Smooth muscle cell (in vitro differentiated cells): Measurements from ENCODE around the gene MIA. TPM values are rescaled to one million over a fixed set of nuclear protein-coding genes. Genes with fewer than 3 reads are reported as not detected.

Experiments
- DNase-seq: peaks from one replicate; lab custom pipeline; 2025; ENCODE audit not compliant: unreplicated experiment; lab: John Stamatoyannopoulos, UW
- H2AFZ ChIP-seq: fragments of 200-600 bp; sonication (generic); 2 replicates; pipeline ENCODE4 v1.6.0; 2016; ENCODE audit warnings: antibody characterized with exemption, low read depth, mild to moderate bottlenecking
- H3F3A ChIP-seq: fragments of 200-600 bp; sonication (generic); 2 replicates; pipeline ENCODE4 v1.6.0; 2017; ENCODE audit warnings: antibody characterized with exemption, low read depth
- H3K27ac ChIP-seq: fragments of 200-600 bp; sonication (generic); 2 replicates; pipeline ENCODE4 v1.5.1; 2016; ENCODE audit warnings: low read depth, mild to moderate bottlenecking
- H3K27me3 ChIP-seq: fragments of 200-600 bp; sonication (generic); 2 replicates; pipeline ENCODE4 v1.6.1; 2016; ENCODE audit warnings: low read depth, mild to moderate bottlenecking
- H3K36me3 ChIP-seq: fragments of 200-600 bp; sonication (generic); 2 replicates; pipeline ENCODE4 v1.5.1; 2016; ENCODE audit warnings: low read depth
- H3K4me1 ChIP-seq: fragments of 200-600 bp; sonication (generic); 2 replicates; pipeline ENCODE4 v1.5.1; 2016; ENCODE audit warnings: low read depth
- H3K4me2 ChIP-seq: fragments of 200-600 bp; sonication (generic); 2 replicates; pipeline ENCODE4 v1.6.0; 2016; ENCODE audit warnings: mild to moderate bottlenecking
- H3K4me3 ChIP-seq: fragments of 200-600 bp; sonication (generic); 2 replicates; pipeline ENCODE4 v1.5.1; 2016; ENCODE audit warnings: mild to moderate bottlenecking
- H3K79me2 ChIP-seq: fragments of 200-600 bp; sonication (generic); 2 replicates; pipeline ENCODE4 v1.6.0; 2016; ENCODE audit warnings: low read depth, mild to moderate bottlenecking
- H3K9ac ChIP-seq: fragments of 200-600 bp; sonication (generic); 2 replicates; pipeline ENCODE4 v1.6.0; 2016; ENCODE audit warnings: low read depth
- H3K9me3 ChIP-seq: fragments of 200-600 bp; sonication (generic); replicated peaks from 2 replicates; pipeline ENCODE4 v1.5.1; 2016; ENCODE audit warnings: low read depth
- H4K20me1 ChIP-seq: fragments of 200-600 bp; sonication (generic); 2 replicates; pipeline ENCODE4 v1.6.0; 2016; ENCODE audit warnings: low read depth
- WGBS: methylation state at CpG from one replicate; pipeline ENCODE4 v1.1.7; 2016; ENCODE audit warnings: low lambda C conversion rate; 5-methylcytosine and 5-hydroxymethylcytosine counted together
- polyA plus RNA-seq: library from polyadenylated mRNA; unstranded; fragments of >200 nt; fragmentation: Nextera tagmentation; extraction: Ambion mirVana; gene quantifications from 2 replicates; pipeline ENCODE4 v1.2.1, GENCODE V29; 2016
- total RNA-seq: library from RNA; depleted of rRNA; stranded (reverse); fragments of >200 nt; gene quantifications from 2 replicates; pipeline ENCODE4 v1.2.3, GENCODE V29; 2014
- TF ChIP-seq, protein P1 (sequence below): fragments of 200-600 bp; sonication (generic); IDR thresholded peaks from 2 replicates; pipeline ENCODE4 v1.5.1; 2017; ENCODE audit warnings: borderline replicate concordance, mild to moderate bottlenecking, antibody characterized with exemption; ENCODE audit not compliant: insufficient read depth, poor library complexity, severe bottlenecking

MIA gene
- total and polyA plus RNA-seq, 2 experiments from 2014 or later, result 2.4 to 3.8 TPM

DNA sequence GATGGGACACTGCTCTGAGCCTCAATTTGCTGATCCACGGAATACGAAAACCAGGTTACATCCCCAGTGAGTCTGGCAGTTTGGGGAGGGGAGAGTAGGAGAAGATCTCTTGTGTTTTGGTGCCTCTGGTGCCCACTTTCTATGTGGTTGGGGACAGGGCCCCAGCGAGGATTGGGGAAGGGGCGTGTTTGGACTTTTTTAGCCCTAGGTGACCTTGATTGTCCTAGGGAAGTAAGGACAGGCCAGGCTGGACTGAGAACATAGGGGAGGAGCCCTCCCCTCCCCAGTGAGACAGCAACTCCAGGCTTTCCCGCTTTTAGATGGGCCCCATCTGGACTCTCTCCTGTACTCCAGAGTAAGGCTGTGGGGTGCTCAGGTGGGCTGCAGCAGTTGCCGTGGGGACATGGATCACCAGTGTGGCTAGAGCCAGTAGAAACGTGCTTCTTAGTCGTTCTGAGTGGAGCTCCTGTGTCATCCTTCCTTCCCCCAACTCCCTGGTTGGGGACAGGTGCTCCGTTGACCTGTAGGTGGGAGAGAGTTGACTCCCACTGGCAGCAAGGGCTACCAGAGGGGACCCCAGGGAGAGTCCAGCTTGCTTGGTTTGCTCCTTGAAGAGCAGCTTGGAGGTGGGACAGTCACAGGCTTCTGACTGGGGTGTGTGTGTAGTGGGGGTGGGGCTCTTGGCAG, 28.0 kb downstream of the MIA start:
- no peak overlapping the region for H3K9ac ChIP-seq
- no peaks in the 10 kb centered on the region for H3K36me3 ChIP-seq
- DNase-seq, result no peak
- no peak overlapping the region for H3K4me2 ChIP-seq
- H3K4me1 ChIP-seq, result peaks cover 27% of the 10 kb centered on the region
- no peaks in the 10 kb centered on the region for H3K27me3 ChIP-seq
- peaks cover 69% of the 10 kb centered on the region for H3K79me2 ChIP-seq
- no peaks in the 10 kb centered on the region for H3K9me3 ChIP-seq
- H3K27ac ChIP-seq, result no peak overlapping the region
- no peak overlapping the region for H2AFZ ChIP-seq
- H3K4me3 ChIP-seq, result no peak overlapping the region
- 81% methylated on average over 9 of the region's 9 CpGs for WGBS
- TF ChIP-seq, protein P1, sequence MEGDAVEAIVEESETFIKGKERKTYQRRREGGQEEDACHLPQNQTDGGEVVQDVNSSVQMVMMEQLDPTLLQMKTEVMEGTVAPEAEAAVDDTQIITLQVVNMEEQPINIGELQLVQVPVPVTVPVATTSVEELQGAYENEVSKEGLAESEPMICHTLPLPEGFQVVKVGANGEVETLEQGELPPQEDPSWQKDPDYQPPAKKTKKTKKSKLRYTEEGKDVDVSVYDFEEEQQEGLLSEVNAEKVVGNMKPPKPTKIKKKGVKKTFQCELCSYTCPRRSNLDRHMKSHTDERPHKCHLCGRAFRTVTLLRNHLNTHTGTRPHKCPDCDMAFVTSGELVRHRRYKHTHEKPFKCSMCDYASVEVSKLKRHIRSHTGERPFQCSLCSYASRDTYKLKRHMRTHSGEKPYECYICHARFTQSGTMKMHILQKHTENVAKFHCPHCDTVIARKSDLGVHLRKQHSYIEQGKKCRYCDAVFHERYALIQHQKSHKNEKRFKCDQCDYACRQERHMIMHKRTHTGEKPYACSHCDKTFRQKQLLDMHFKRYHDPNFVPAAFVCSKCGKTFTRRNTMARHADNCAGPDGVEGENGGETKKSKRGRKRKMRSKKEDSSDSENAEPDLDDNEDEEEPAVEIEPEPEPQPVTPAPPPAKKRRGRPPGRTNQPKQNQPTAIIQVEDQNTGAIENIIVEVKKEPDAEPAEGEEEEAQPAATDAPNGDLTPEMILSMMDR, result no peak
- peaks cover 85% of the 10 kb centered on the region for H4K20me1 ChIP-seq
- peaks cover 22% of the 10 kb centered on the region for H3F3A ChIP-seq

DNA sequence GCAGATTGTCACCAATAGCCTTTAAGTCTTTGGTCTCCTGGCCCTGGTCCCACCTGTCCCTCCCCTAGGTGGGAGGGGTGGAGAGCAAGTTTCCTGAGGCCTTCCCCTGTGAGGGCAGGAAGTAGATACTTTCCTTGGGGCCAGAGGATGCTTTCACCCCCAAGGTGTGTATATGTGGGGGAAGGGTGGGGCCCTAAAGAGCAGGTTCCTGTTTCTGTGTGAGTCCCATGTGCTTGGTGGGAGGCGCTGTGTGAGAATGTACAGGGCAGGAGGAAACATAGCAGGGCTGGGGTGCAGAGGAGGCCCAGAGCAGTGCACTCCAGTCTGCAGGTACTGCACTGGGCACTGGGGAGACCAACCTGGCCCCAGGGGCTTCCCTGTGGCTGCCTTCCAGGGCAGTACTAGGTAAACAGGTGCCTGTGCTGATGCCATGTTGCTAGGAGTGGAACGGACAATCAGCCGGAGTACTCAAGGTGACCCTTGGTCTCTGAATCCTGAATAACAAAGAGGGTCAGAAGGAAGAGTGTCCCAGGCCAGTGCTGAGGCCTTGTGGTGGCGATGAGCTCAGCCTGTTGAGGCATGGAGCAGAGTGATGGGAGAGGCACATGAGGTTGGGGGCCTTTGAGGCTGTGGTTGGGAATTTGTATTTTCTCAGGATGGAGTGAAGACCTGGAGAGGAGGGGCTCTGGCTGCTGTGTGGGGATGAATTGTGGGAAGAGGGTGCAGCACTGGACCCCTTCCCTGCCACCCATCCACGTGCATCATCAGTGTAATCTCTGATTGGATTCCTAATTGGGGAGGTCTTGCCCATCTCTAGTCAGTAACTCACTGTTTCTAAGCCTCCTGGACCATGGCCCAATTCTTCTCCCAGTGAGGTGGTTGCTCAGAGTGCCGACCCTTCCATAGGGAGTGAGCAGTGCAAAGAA, 28.8 kb downstream of the MIA start:
- no peaks in the 10 kb centered on the region for H3K27me3 ChIP-seq
- H3F3A ChIP-seq, result peaks cover 22% of the 10 kb centered on the region
- H3K27ac ChIP-seq, result no peak overlapping the region
- no peak overlapping the region for H2AFZ ChIP-seq
- peaks cover 27% of the 10 kb centered on the region for H3K4me1 ChIP-seq
- H3K9me3 ChIP-seq, result no peaks in the 10 kb centered on the region
- H4K20me1 ChIP-seq, result peaks cover 93% of the 10 kb centered on the region
- no peak overlapping the region for H3K4me3 ChIP-seq
- DNase-seq, result no peak
- WGBS, result 92% methylated on average over 6 of the region's 6 CpGs
- TF ChIP-seq, protein P1, result no peak
- H3K4me2 ChIP-seq, result no peak overlapping the region
- H3K79me2 ChIP-seq, result peaks cover 68% of the 10 kb centered on the region
- no peaks in the 10 kb centered on the region for H3K36me3 ChIP-seq
- H3K9ac ChIP-seq, result no peak overlapping the region

DNA sequence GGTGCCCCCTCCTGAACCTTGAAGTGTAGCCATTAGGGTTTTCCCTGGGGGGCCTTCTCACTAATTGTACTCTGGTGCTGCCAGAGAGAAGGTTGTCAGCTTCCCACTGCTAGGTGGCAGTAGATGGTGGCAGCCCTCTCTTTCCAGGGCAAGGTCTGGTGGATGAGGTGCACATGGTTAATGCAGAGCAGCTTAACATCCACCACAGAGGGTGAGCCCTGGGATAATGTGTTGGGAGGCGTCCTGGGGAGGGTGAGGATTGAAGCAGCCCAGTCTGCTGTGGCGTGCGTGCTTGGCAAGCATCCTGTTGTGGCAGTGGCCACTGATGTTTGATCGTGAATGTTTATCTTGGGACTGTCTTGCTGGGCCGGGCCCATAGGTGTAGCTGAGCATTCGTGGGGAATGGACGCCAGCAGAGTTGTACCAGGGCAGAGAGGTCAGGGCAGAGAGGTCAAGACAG, 29.5 kb downstream of the MIA start:
- Histone ChIP-seq H3K4me3 (no peak overlapping the region), H3K9ac (no peak overlapping the region), H3K27me3 (no peaks in the 10 kb centered on the region), H3K4me2 (no peak overlapping the region), H3K27ac (no peak overlapping the region), H4K20me1 (peaks cover 100% of the 10 kb centered on the region), H2AFZ (no peak overlapping the region), H3K9me3 (no peaks in the 10 kb centered on the region), H3F3A (peaks cover 26% of the 10 kb centered on the region), H3K79me2 (peaks cover 61% of the 10 kb centered on the region), H3K36me3 (no peaks in the 10 kb centered on the region), H3K4me1 (peaks cover 27% of the 10 kb centered on the region)
- TF ChIP-seq, protein P1, result no peak
- DNase-seq, result no peak
- 95% methylated on average over 7 of the region's 7 CpGs for WGBS
